NCI-H1092 (cell line): Measurements from ENCODE around the gene ACMSD.
"Not testable (repeated sequence)": the region's sequence is repeated elsewhere in the genome, so short reads cannot be mapped to it uniquely, and the experiment has no call there.

Experiments used
- DNase-seq: peaks from one replicate; lab custom pipeline; 2025; lab: John Stamatoyannopoulos, UW

The ACMSD gene

DNA sequence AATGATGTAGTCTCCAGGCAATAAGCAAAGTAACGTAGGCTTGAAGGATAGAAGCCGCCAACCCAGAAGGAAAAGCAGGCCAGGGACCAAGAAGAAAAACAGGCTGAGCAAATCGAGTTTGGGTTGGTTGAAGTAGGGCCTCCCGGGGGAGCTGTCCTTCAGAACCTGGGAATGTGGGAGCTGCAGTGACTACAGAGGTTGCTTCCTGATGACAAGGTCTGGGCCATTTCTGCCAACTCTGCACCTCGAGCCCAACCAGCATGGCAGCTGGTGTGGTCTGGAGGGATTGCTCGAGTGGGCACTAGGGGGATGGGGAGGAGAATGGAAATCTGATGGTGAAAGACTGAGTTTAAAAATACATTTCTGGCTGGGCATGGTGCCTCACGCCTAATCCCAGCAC lies 14.1 kb downstream of the ACMSD start:
- DNase-seq, result no peak

DNA sequence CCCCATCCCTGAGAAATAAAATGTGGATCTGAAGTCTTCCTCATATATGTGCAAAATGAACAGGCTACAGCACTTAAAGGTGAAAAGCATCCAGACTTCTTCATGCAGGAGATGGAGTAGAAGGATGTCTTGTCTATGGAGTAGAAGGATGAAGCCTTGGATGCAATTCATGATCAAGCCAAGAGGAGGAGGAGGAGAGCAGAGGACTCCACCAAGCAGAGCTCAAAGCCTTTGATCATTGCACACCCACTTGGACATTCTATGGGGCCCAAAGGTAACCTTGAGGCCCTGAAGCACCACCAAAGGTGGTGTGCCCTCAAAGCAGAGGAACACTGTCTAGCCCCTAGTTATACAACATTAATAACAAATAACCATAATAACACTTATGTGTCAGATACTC lies 17.3 kb downstream of the ACMSD start:
- no peak for DNase-seq

DNA sequence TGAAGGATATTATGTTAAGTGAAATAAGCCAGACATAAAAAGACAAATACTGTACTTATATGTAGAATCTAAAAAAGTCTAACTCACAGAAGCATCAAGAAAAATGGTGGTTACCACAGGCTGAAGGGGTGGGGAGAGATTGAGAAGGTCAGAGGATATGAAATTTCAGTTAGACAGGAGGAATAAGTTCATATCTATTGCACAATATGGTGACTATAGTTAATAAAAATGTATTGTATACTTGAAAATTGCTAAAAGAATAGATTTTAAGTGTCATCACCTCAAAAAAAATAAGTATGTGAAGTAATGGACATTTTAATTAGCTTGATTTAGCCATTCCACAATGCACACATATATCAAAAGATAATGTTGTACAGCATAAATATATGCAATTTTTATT lies 19.8 kb downstream of the ACMSD start:
- no peak for DNase-seq

GRCh38 chr2:134861173-134861572 lies 22.8 kb downstream of the ACMSD start:
- no peak for DNase-seq

DNA sequence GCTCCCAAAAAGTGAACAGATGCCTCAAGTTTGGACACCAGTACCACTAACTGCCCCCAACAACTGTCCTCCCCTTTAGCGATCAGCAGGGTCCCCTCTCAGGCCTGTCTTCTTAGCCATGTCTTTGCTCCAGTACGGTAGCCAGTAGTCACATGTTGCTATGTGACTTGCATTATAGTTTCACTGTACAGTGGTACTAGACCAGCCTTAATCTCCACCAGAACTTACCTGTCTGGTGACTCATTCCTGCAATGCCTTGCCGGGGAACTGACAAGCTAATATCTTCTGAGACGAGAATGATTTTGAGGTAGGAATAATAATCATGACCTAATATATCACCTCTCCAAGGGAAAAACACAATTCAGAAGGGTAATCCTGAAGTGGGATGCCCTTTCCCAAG lies 23.7 kb downstream of the ACMSD start:
- DNase-seq, result no peak

GRCh38 chr2:134862674-134863073 lies 24.3 kb downstream of the ACMSD start:
- no peak for DNase-seq

DNA sequence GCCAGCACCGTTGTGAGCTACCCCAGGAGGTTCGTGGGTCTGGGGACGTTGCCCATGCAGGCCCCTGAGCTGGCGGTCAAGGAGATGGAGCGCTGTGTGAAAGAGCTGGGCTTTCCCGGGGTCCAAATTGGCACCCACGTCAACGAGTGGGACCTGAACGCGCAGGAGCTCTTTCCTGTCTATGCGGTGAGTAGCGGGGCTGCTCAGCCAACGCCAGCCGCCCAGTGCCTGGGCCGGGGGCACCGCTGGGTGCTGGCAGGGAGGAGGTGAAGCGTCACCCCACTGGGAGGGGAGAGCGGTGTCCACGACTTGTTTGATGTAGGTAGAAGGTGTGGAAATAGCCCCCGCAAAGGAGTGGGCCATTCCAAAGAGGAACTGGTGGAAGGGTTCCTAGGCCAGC lies 25.0 kb downstream of the ACMSD start:
- no peak for DNase-seq

- no peak for DNase-seq
These were observed 26.8 kb downstream of the ACMSD start for GRCh38 chr2:134865067-134865787.

- no peak for DNase-seq
These were observed 28.2 kb downstream of the ACMSD start for GRCh38 chr2:134866498-134867099.

GRCh38 chr2:134869946-134870736 lies 31.7 kb downstream of the ACMSD start:
- DNase-seq, result no peak

DNA sequence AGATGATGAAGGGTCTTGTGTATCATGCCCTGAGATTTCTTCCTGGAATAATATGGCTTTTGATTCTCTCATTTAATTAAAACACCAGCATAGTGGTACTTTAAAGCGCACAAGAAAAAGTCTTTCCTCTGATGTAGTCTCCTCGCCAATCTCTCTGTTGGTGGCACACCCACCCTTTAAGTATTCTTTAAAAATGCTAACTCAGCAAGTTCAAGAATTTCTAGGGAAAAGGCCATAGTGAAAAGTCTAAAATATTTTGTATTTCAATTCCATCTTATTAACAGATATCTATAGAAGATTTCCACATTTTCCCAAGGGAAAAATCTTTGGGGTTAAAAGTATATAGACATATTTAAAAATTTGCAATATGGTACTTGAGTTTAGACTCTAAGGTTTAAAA lies 34.7 kb downstream of the ACMSD start:
- no peak for DNase-seq

GRCh38 chr2:134875309-134875708 lies 36.9 kb downstream of the ACMSD start:
- no peak for DNase-seq

DNA sequence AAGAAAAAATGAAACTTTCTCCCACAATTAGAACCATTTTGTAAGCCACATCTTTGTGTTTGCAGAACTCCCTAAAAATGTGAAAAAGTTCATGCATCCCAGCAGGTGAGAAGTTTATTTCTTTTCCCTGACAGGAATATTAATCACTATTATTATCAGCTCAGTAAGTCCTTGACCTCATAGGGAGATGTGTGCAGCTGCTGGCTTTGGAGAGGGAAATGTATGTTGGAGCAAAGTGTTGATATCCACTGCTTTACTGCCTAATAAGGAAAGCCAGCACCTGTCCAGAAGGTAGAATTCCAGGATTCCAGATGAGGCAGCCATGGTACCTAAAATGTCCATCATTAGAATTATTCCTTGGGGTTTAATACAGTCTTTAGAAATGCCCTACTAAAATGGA lies 44.4 kb downstream of the ACMSD start:
- no peak for DNase-seq

DNA sequence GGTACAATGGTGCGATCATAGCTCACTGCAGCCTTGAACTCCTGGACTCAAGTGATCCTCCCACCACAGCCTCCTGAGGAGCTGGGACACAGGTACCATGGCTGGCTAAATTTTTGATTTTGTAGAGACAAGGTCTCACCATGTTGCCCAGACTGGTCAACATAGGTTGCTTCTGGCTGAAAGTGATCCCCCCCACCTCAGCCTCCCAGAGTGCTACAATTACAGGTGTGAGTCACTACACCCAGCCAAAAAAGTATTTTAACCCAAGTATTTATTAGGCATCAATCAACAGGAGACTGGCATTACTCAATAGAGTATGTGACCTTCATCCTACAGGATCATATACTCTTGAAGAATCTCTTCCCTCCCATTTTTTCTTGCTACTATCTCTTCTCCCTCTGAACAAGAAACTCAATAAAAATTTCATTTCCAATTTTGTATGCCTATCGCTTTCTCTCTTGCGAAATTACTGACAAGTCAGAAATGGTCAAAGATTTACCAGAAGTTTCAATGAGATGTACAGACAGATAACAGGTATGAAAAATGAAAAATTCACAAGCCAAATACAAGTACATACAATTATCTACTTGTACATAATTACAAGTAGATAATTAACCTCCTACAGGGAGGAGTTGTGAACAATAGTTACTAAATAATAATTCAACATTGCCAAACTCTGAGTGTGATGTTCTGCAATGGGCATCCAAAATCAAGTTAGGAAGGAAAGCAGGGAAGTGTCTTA lies 45.3 kb downstream of the ACMSD start:
- DNase-seq, result no peak

DNA sequence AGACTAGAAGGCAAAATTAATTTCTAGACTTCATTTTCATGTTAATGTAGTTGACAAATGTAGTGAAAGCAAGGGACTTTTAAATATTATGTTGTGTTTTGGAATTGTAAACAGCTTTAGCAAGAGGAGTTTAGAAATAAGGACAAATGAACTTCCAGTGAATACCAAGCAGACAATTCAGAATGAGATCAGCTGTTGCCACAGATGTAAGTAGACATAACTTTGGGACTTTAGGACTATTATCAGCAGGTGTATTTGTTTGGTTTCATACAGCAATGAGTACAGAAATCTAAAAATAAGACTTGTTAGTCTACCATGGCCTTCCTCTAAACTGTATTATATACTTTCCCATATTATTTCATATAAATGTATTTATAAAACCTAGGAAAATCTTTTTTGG lies 46.0 kb downstream of the ACMSD start:
- DNase-seq, result no peak

DNA sequence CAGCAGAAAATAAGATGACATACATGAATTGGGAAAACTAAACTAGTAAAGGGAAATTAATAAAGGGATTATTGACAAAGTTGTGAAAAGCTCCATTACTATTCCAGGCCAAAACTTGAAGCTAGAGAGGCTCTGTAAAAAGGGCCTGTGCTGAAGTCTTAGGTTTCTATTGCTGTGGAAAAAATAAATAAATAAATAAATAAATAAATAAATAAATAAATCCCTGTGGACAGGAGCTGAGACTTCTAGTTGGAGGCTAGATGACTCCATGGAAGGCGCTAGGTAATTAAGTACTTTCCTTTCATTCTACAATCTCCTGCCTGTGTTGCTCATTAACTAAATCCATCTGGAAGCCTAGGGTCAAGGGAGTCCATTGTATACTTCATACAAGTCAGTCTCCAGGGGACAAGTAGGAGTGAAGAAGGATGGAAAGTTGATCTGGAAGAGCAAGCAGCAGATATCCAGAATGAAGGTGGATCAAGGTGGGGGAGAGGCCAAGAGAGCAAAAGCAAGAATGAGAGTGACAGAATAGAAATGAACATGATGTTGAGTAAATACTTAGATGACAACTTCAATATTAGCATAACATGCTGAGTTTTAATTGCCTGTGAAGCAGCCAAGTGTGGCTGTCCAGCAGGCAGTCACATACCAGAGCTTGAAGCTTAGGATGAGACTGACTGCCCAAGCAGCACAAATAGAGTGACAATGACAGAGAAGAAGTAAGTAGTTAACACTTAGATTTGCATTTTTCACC lies 54.0 kb downstream of the ACMSD start:
- no peak for DNase-seq

DNA sequence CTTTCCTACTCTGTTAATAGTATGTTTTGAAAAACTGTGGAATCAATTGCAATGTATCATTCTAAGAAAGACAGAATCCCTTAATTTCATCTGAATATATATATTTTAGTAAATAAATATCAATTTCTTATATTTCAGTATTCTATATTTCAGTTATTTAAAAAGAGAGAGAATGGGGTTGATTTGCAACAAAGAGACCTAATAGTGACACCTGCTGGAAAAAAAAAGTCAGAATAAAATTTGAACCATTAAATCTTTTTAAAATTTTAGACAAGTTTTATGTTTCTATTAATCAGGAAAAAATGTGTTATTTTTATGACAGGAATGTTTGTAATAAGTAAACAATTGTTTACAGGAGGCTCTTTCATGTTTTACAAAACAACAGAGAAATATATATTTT lies 59.5 kb downstream of the ACMSD start:
- DNase-seq, result no peak

- no peak for DNase-seq
These were observed 60.8 kb downstream of the ACMSD start for GRCh38 chr2:134899204-134899603.

DNA sequence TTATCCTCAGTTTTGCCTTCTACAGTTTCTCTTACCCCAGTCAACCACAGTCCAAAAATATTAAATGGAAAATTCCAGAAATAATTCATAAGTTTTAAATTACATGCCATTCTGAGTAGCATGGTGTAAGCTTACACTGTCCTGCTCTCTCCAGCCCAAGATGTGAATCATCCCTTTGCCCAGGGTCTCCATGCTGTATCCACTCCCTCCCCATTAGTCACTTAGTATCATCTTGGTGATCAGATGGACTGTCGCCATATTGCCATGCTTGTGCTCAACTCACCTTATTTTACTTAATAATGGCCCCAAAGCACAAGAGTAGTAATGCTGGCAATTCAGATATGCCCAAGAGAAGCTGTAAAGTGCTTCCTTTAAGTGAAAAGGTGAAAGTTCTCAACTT lies 61.7 kb downstream of the ACMSD start:
- no peak for DNase-seq

DNA sequence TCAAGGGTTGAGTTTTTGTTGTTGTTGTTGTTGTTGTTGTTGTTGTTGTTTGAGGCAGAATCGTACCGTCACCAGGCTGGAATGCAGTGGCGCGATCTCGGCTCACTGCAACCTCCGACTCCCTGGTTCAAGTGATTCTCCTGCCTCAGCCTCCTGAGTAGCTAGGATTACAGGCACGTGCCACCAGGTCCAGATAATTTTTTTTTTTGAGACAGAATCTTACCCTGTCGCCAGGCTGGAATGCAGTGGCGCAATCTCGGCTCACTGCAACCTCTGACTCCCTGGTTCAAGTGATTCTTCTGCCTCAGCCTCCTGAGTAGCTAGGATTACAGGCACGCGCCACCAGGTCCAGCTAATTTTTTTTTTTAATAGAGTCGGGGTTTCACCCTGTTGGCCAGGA lies 65.3 kb downstream of the ACMSD start:
- DNase-seq, result not testable (repeated sequence)

DNA sequence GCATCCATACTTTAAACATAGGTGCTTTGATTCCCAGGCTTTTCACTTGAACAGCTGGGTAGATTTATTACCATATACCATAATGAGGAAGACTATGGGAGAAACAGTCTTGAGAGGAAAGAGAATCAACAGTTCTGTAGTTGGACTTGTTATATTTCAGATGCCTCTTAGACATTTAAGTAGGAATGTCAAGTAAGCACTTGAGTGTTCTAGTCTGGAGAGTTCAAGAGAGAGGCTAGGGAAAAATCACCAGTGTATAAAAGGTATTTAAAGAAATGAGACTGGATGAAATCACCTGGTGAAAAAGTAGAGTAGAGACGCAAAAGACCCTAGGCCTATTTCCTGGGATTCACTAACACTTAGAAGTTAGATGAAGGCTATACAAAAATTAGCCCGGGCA lies 66.8 kb downstream of the ACMSD start:
- DNase-seq, result no peak

- DNase-seq, result no peak
These were observed 68.3 kb downstream of the ACMSD start for GRCh38 chr2:134906726-134907125.
